ENCODE measurements around the gene KDM5C. TPM values are rescaled to one million over a fixed set of nuclear protein-coding genes. Genes with fewer than 3 reads are reported as not detected.
A peak's percentile ranks its signal among the peaks of the same experiment; 100 is the strongest.

KDM5C gene
- total RNA-seq: 71.7 TPM

DNA sequence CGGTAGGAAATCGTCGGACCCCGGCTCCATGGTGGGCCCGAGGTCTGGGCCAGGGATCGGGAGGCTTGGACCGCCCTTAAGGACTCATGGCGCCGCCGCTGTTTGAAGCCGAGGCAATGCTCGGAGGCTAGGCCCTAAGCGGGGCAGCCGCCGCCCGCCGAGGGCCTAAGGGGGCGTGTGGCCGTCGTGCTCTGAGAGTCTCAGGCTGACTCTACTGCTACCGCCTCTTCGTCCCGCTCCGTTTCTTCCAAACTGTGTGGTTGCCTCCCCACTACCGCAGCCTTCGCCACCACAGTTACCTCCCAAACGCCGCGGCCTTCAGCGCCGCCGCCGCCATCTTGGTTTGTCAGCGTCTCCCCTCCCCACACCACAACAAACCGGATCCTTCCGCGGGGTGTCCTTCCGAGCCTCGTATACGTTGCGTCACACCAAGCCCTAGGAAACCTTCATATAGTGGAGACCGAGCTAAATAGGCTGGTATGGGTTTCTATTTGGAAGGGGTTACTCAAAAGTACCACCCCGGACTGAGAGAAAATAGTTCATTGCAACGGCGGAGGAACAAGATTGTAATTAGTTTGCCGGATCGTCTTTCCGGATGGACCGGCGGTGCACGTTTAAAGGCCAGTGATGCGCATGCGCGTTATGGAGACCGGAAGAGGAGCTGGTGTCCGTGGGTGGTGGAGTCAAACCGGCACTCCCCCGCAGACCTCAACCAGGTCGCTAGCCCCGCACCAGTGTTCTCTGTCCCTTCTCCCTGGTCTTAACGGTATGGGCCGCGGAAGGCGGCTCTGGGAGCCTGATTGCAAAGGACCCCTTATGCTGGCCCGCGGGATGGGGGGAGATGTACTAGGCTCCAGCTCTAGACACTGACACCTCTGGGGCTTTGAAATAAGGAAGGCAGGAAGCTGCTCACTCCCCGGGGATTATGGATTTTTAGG is at the start of gene KDM5C:
Gene KDM5C (minus strand): TSS at position 348 of the 938 bp plus-strand sequence. CDS start 318 bp downstream, at position 30.
- peak within 1 kb of the TSS; percentile 84 to 89 for H3K4me3 ChIP-seq
- peak; percentile 64 to 96 for DNase-seq (ENCODE audit: low spot score in 2 of 2)
- TF ChIP-seq, protein P1, sequence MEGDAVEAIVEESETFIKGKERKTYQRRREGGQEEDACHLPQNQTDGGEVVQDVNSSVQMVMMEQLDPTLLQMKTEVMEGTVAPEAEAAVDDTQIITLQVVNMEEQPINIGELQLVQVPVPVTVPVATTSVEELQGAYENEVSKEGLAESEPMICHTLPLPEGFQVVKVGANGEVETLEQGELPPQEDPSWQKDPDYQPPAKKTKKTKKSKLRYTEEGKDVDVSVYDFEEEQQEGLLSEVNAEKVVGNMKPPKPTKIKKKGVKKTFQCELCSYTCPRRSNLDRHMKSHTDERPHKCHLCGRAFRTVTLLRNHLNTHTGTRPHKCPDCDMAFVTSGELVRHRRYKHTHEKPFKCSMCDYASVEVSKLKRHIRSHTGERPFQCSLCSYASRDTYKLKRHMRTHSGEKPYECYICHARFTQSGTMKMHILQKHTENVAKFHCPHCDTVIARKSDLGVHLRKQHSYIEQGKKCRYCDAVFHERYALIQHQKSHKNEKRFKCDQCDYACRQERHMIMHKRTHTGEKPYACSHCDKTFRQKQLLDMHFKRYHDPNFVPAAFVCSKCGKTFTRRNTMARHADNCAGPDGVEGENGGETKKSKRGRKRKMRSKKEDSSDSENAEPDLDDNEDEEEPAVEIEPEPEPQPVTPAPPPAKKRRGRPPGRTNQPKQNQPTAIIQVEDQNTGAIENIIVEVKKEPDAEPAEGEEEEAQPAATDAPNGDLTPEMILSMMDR (IDR thresholded peaks at IDR 0.05): no peak
- H3K27ac ChIP-seq: peak within 1 kb of the TSS; percentile 84 to 86
- H3K27me3 ChIP-seq: no peaks in the 10 kb centered on the region
- H3K4me1 ChIP-seq: peaks cover 15 to 26% of the 10 kb centered on the region in 2 donors
- H3K36me3 ChIP-seq: peaks cover 9 to 13% of the 10 kb centered on the region in 2 donors
- intact Hi-C loops (cut with DNase I): loop anchor here (1.0 to 10.0 kb wide), 3 partner anchors 130 to 212 kb away; partner anchors contain the start of genes KANTR, RIBC1 and SMC1A
- no peaks in the 10 kb centered on the region for H3K9me3 ChIP-seq

DNA sequence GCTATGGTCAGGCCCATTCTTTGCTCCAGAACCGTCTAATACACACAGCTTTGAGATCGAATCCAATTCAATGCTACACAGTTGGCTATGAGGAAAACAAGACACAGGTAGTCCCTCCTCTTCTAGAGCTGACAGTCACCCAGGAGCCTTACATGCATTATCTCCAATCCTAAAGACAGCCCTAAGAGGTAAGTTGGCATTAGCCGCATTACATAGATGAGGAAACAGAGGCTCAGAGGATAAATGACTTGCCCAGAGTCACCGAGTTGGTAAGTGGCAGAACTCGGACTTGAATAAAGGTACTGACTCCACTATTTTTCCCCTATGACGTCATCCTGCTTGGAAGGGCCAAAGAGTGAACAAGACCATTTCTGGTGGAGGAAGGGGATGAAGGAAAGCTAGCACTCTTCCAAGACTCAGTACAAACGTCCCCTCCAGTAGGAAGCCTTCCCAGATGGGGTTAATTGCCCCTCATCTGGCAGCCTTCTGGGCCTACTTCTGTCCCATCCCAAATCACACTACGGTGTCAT is 47.9 kb upstream of the KDM5C start:
- Histone ChIP-seq H3K27ac (no peak overlapping the region), H3K36me3 (no peaks in the 10 kb centered on the region), H3K9me3 (no peaks in the 10 kb centered on the region), H3K4me3 (no peak overlapping the region), H3K4me1 (no peaks in the 10 kb centered on the region), H3K27me3 (no peaks in the 10 kb centered on the region)
- TF ChIP-seq, protein P1 (IDR thresholded peaks at IDR 0.05): no peak
- intact Hi-C loops (cut with DNase I): no loop called here
- DNase-seq (ENCODE audit: low spot score in 2 of 2): no peak

DNA sequence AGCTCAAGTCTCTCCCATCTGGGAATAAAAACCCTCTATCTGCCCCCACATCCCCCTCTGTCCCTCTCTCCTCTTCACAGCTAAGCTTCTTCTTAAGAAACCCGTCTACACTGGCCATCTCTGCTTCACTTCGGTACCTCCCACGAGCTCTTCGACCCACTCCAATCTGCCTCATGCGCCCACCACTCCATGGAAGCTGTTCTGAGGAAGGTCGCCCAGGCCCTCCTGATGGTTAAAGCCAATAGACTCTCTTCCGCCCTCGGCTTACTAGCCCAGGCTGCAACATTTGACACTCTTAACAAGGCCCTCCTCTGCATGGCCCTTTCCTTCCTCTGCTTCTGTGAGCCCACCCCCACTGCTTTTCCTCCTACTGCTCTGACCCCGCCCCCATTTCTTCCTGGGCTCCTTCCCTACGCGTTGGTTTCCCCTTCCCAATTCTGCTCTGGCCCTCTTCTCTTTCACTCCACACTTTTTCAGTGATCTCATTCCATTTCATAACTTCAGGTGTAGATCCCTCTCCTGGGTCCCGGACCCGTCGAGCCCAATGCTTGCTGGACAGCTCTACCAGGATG is 44.6 kb upstream of the KDM5C start:
- Histone ChIP-seq H3K4me1 (no peaks in the 10 kb centered on the region), H3K9me3 (no peaks in the 10 kb centered on the region), H3K27me3 (no peaks in the 10 kb centered on the region), H3K36me3 (no peaks in the 10 kb centered on the region), H3K27ac (no peak overlapping the region), H3K4me3 (no peak overlapping the region)
- intact Hi-C loops (cut with DNase I): no loop called here
- no peak for DNase-seq (ENCODE audit: low spot score in 2 of 2)
- TF ChIP-seq, protein P1 (IDR thresholded peaks at IDR 0.05): no peak

DNA sequence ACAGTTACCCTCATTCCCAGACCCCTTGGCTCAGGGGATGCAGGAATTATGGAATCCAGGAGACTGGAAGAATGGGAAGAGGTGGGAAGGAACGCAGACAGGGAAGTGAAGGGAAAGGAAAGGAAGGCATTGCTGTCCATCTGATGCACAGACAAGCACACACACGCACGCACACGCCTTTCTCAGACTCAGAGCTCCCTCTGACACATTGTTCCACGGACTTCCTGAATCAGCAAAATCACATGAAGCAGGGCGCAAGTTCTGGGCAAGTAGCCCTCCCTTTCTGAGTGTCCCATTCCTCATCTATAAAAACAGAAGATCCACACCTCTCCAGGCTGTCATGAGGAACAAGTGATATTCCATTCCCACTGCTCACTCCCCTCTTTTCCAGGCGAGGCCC is 43.2 kb upstream of the KDM5C start:
- H3K27ac ChIP-seq: no peak overlapping the region
- intact Hi-C loops (cut with DNase I): no loop called here
- no peaks in the 10 kb centered on the region for H3K27me3 ChIP-seq
- no peaks in the 10 kb centered on the region for H3K4me1 ChIP-seq
- no peak for DNase-seq (ENCODE audit: low spot score in 2 of 2)
- H3K4me3 ChIP-seq: no peak overlapping the region
- no peaks in the 10 kb centered on the region for H3K9me3 ChIP-seq
- no peaks in the 10 kb centered on the region for H3K36me3 ChIP-seq
- TF ChIP-seq, protein P1 (IDR thresholded peaks at IDR 0.05): no peak

DNA sequence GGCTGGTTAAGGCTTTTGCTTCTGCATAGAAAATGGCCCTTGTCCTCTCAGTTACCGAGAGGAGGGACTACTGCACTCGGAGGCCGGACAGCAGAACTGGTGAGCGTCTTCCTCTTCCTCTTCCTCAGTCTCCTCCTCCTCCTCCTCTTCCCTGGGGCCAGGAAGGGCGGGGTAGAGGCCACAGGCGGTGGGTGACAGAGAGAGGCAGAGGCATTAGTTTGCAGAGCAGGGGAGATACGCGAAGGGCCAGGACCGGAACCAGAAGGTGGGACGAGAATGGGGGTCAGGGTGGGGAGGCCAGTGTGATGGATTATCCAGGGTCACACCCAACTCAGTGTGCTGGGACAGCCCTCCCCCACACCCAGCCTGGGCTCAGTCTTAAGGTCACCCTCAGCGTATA is 41.9 kb upstream of the KDM5C start:
- Histone ChIP-seq H3K4me1 (no peaks in the 10 kb centered on the region), H3K27ac (no peak overlapping the region), H3K9me3 (no peaks in the 10 kb centered on the region), H3K27me3 (no peaks in the 10 kb centered on the region), H3K4me3 (no peak overlapping the region), H3K36me3 (no peaks in the 10 kb centered on the region)
- TF ChIP-seq, protein P1 (IDR thresholded peaks at IDR 0.05): no peak
- intact Hi-C loops (cut with DNase I): no loop called here
- no peak for DNase-seq (ENCODE audit: low spot score in 2 of 2)
